Measurements from ENCODE around the gene TNFSF15. TPM values are rescaled to one million over a fixed set of nuclear protein-coding genes. Genes with fewer than 3 reads are reported as not detected.

The TNFSF15 gene
- total RNA-seq, 1 experiment from 2014 or later = not detected

GRCh38 chr9:114737118-114737517, 68.7 kb downstream of the TNFSF15 start:
- no peak overlapping the region; the same call in 1 of the 2 replicates for H3K14ac ChIP-seq (ENCODE audit: insufficient read depth, low read length)
- no peaks in the 10 kb centered on the region for H3K79me2 ChIP-seq (ENCODE audit: insufficient read depth, low read length)
- H3K27ac ChIP-seq (ENCODE audit: insufficient read length, low read depth, low read length) = no peak overlapping the region
- H2BK120ac ChIP-seq (ENCODE audit: low read depth, low read length, poor library complexity, severe bottlenecking) = no peak overlapping the region
- Mint-ChIP-seq H3K27ac (no peak overlapping the region; a peak in 1 of 7 replicates), H3K4me3 (no peak overlapping the region), H3K4me1 (no peaks in the 10 kb centered on the region), H3K27me3 (ENCODE audit: low read depth) (peaks cover 41% of the 10 kb centered on the region), H3K9me3 (no peaks in the 10 kb centered on the region), H3K36me3 (ENCODE audit: insufficient read depth in 1 of 3, low read depth in 3 of 3) (no peaks in the 10 kb centered on the region)
- no peaks in the 10 kb centered on the region for H3K9me3 ChIP-seq (ENCODE audit: control insufficient read depth, low read depth, low read length)
- DNase-seq = no peak
- H2BK15ac ChIP-seq (ENCODE audit: low read depth, low read length) = no peak overlapping the region
- H2BK5ac ChIP-seq (ENCODE audit: insufficient read length, low read length) = no peak overlapping the region
- H3K23me2 ChIP-seq (ENCODE audit: insufficient read length, low read depth, low read length, poor library complexity, severe bottlenecking) = no peaks in the 10 kb centered on the region
- no peaks in the 10 kb centered on the region for H4K20me1 ChIP-seq (ENCODE audit: control insufficient read depth, insufficient read depth, insufficient read length)
- no CpG with 5 or more reads among the region's 3 CpGs for WGBS (ENCODE audit: extremely low coverage, insufficient read length, low lambda C conversion rate)
- no peak overlapping the region for H4K91ac ChIP-seq (ENCODE audit: insufficient read length, low read depth, low read length)
- H3K9ac ChIP-seq (ENCODE audit: extremely low read depth, insufficient read length, low read length) = no peak overlapping the region
- H4K8ac ChIP-seq (replicated peaks; ENCODE audit: insufficient read length, low read depth, low read length) = no peak overlapping the region
- TF ChIP-seq CTCF (conservative IDR thresholded peaks at IDR 0.05) = no peak
- no peak overlapping the region for H2BK20ac ChIP-seq (ENCODE audit: low read depth, low read length, poor library complexity, severe bottlenecking)
- no peak overlapping the region for H2AK5ac ChIP-seq (ENCODE audit: insufficient read length, low read length)
- no peak overlapping the region for H3K4ac ChIP-seq (ENCODE audit: low read depth, low read length)
- no peak overlapping the region for H2AFZ ChIP-seq (ENCODE audit: low read length)
- H4K5ac ChIP-seq (ENCODE audit: insufficient read length, low read depth, low read length) = no peak overlapping the region
- no peak overlapping the region for H3T11ph ChIP-seq (ENCODE audit: low read length)
- H3K27me3 ChIP-seq (ENCODE audit: insufficient read depth, low read length) = no peaks in the 10 kb centered on the region
- H3K4me2 ChIP-seq (ENCODE audit: insufficient read depth, insufficient read length, low read length) = no peak overlapping the region
- no peak overlapping the region for H3K18ac ChIP-seq (ENCODE audit: insufficient read length, low read depth, low read length)
- no peaks in the 10 kb centered on the region for H3K79me1 ChIP-seq (ENCODE audit: insufficient read depth, low read depth, low read length, poor library complexity, severe bottlenecking)
- no peak overlapping the region for H3K56ac ChIP-seq (ENCODE audit: insufficient read length, low read depth, low read length)
- no peaks in the 10 kb centered on the region for H3K4me1 ChIP-seq (ENCODE audit: insufficient read depth, low read length)
- H3K23ac ChIP-seq (ENCODE audit: insufficient read length, low read depth, low read length) = no peak overlapping the region
- no peak overlapping the region for H2BK12ac ChIP-seq (ENCODE audit: insufficient read length, low read depth, low read length)
